Stomach smooth muscle (tissue), 2 donors: Measurements from ENCODE around the gene ZFYVE28.
A peak's percentile ranks its signal among the peaks of the same experiment; 100 is the strongest.
"Not testable (repeated sequence)": the region's sequence is repeated elsewhere in the genome, so short reads cannot be mapped to it uniquely, and the experiment has no call there.

Experiments used
- H3K27ac ChIP-seq: one replicate; pipeline ENCODE4 v1.7.0; 2013; ENCODE audit warnings: mild to moderate bottlenecking, low read length, inconsistent platforms
- H3K27me3 ChIP-seq, 2 donors: one replicate each; pipeline ENCODE4 v1.7.0; 2013; ENCODE audit warnings: low read length in 2 of 2; ENCODE audit not compliant: insufficient read depth in 2 of 2, control insufficient read depth in 1 of 2
- H3K36me3 ChIP-seq, 2 donors: one replicate each; pipeline ENCODE4 v1.7.0; 2013; ENCODE audit warnings: low read length in 2 of 2; ENCODE audit not compliant: control insufficient read depth in 2 of 2, insufficient read depth in 2 of 2
- H3K4me1 ChIP-seq: one replicate; pipeline ENCODE4 v1.7.0; 2013; ENCODE audit warnings: low read length; ENCODE audit not compliant: control insufficient read depth, insufficient read depth
- H3K4me3 ChIP-seq, 2 donors: one replicate each; pipeline ENCODE4 v1.7.0; 2013; ENCODE audit warnings: low read length in 2 of 2
- H3K9ac ChIP-seq, 2 donors: one replicate each; pipeline ENCODE4 v1.7.0; 2013; ENCODE audit warnings: low read length in 2 of 2, mild to moderate bottlenecking in 1 of 2
- H3K9me3 ChIP-seq, 2 donors: one replicate each; pipeline ENCODE4 v1.7.0; 2013; ENCODE audit warnings: low read length in 2 of 2; ENCODE audit not compliant: control insufficient read depth in 2 of 2
- donor health status: healthy.
- donor health status: Pancreatic carcinoma.

Gene ZFYVE28

GRCh38 chr4:2222838-2223237, 195.6 kb downstream of the ZFYVE28 start:
- no peaks in the 10 kb centered on the region for H3K27me3 ChIP-seq
- peaks cover 4 to 15% of the 10 kb centered on the region in 2 donors for H3K36me3 ChIP-seq
- peaks cover 3% of the 10 kb centered on the region for H3K4me1 ChIP-seq
- H3K9me3 ChIP-seq: no peaks in the 10 kb centered on the region
- no peak overlapping the region for H3K4me3 ChIP-seq
- H3K27ac ChIP-seq: no peak overlapping the region
- no peak overlapping the region for H3K9ac ChIP-seq

DNA sequence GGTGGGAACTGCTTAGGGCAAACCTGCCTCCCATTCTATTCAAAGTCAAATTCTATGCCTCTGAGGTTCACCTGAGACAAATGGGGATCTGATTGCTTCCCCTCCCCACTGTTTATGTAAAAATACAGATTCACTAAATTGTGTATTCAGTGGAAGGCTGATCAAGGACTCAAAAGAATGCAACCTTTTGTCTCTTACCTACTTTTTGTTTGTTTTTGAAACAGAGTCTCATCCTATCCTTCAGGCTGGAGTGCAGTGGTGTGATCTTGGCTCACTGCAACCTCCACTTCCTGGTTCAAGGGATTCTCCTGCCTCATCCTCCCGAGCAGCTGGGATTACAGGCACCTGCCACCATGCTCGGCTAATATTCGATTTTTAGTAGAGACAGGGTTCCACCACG, 197.1 kb downstream of the ZFYVE28 start:
- H3K4me3 ChIP-seq, H3K4me1 ChIP-seq, H3K27ac ChIP-seq, H3K9ac ChIP-seq, H3K9me3 ChIP-seq, H3K27me3 ChIP-seq: not testable (repeated sequence)
- peaks cover 4 to 11% of the 10 kb centered on the region in 2 donors for H3K36me3 ChIP-seq

DNA sequence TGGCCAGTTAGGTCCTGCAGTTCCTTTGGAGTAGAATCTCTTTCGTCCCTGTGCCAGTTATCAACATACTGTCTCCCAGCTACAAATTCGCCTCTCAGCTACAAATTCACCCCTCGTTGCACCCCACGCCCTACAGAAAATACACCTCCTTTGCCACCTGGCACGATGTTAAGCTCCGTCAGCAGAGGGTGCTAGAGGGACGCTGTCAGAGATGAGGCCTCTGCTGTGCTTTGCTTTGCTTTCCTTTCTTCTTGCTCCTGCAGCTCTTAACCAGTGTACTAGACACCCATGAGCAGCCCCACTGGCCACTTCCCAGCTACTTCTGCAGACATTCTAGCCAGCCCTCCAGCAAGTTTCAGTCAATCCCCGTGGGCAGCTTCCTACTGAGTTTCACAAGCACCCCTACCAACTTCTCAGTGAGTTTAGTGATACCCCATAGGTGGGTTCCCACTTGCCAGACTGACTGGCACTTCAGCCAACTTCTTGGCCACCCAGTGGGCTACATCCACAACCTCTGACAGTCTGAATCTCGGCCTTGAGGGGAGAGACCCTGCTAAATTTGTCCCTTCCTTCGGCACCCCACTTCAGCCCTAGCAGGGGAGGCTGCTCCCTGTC, 198.3 kb downstream of the ZFYVE28 start:
- H3K27me3 ChIP-seq: no peaks in the 10 kb centered on the region
- H3K4me1 ChIP-seq: peaks cover 3% of the 10 kb centered on the region
- no peak overlapping the region for H3K27ac ChIP-seq
- peaks cover 4 to 11% of the 10 kb centered on the region in 2 donors for H3K36me3 ChIP-seq
- H3K9me3 ChIP-seq: no peaks in the 10 kb centered on the region
- peak overlapping the region in 1 of 2 donors; percentile 13 for H3K9ac ChIP-seq
- no peak overlapping the region for H3K4me3 ChIP-seq
